H1 (cell line): ENCODE results near the gene ABCA13. TPM values are rescaled to one million over a fixed set of nuclear protein-coding genes. Genes with fewer than 3 reads are reported as not detected.

ENCODE experiments used
- CTCF ChIA-PET: fragments of 300-600 bp; sonication (Branson Sonifier 250); formaldehyde crosslinking; loops from one replicate; lab custom pipeline; 2021; ENCODE audit not compliant: partially characterized antibody; lab: Charles Lee
- POLR2A ChIA-PET: fragments of 300-600 bp; sonication (Branson Sonifier 250); formaldehyde crosslinking; loops from one replicate; lab custom pipeline; 2021; ENCODE audit warnings: inconsistent platforms; ENCODE audit not compliant: partially characterized antibody; lab: Charles Lee
- DNase-seq, 2 experiments: peaks; one replicate each; pipeline versions ENCODE4 v3.0.0 to v3.0.0-alpha.2; 2010 to 2022; ENCODE audit warnings: low spot score in 2 of 2, low read depth in 1 of 2, mixed read lengths in 1 of 2
- FAIRE-seq: peaks from 2 replicates; lab custom pipeline; 2011; peaks lifted over from hg19 to GRCh38; lab: Jason Lieb, UNC
- H2AFZ ChIP-seq: 2 replicates; pipeline ENCODE4 v1.8.1; 2012; ENCODE audit warnings: low read length, inconsistent platforms
- H2AK5ac ChIP-seq: 2 replicates; pipeline ENCODE4 v1.6.1; 2013; ENCODE audit warnings: low read depth, low read length
- H2BK120ac ChIP-seq: replicated peaks from 2 replicates; pipeline ENCODE3; 2013; ENCODE audit warnings: low read depth, low read length, inconsistent platforms
- H2BK12ac ChIP-seq: 2 replicates; pipeline ENCODE4 v1.6.1; 2013; ENCODE audit warnings: low read depth, low read length
- H2BK15ac ChIP-seq: 2 replicates; pipeline ENCODE4 v1.6.1; 2013; ENCODE audit warnings: low read length
- H2BK20ac ChIP-seq: 2 replicates; pipeline ENCODE4 v1.6.1; 2013; ENCODE audit warnings: low read length
- H2BK5ac ChIP-seq: 2 replicates; pipeline ENCODE4 v1.6.1; 2013; ENCODE audit warnings: low read depth, low read length
- H3K14ac ChIP-seq: 2 replicates; pipeline ENCODE4 v1.6.1; 2013; ENCODE audit warnings: inconsistent platforms; ENCODE audit not compliant: insufficient read length
- H3K18ac ChIP-seq: 2 replicates; pipeline ENCODE4 v1.6.1; 2013; ENCODE audit warnings: low read length; ENCODE audit errors: extremely low read depth
- H3K23ac ChIP-seq: 2 replicates; pipeline ENCODE4 v1.6.1; 2013; ENCODE audit warnings: inconsistent platforms; ENCODE audit not compliant: insufficient read length
- H3K23me2 ChIP-seq: 2 replicates; pipeline ENCODE4 v1.6.1; 2013; ENCODE audit warnings: low read depth, low read length
- H3K27ac ChIP-seq: 2 replicates; pipeline ENCODE4 v1.6.1; 2011; ENCODE audit warnings: low read depth, low read length, inconsistent platforms
- H3K27me3 ChIP-seq, 4 experiments: replicated peaks in 1 of 4; 1 replicate in 1 of 4; 2 replicates in 3 of 4; pipeline versions ENCODE4 v1.6.1 to v1.8.1; 2011 to 2013; ENCODE audit warnings: low read length in 3 of 4, mild to moderate bottlenecking in 3 of 4, inconsistent platforms in 2 of 4, mixed read lengths in 2 of 4, moderate library complexity in 1 of 4; ENCODE audit not compliant: control insufficient read depth in 3 of 4, insufficient read depth in 3 of 4; ENCODE audit errors: extremely low read depth in 1 of 4
- H3K36me3 ChIP-seq, 4 experiments: 2 replicates each; pipeline versions ENCODE4 v1.6.1 to v1.8.1; 2011 to 2013; ENCODE audit warnings: mild to moderate bottlenecking in 4 of 4, low read length in 3 of 4, moderate library complexity in 2 of 4, control low read depth in 1 of 4, inconsistent platforms in 1 of 4; ENCODE audit not compliant: insufficient read depth in 4 of 4, control insufficient read depth in 2 of 4
- H3K4ac ChIP-seq: replicated peaks from 2 replicates; pipeline ENCODE3; 2013; ENCODE audit warnings: low read length, low read depth, mixed read lengths, inconsistent platforms; ENCODE audit not compliant: insufficient read length
- H3K4me1 ChIP-seq, 4 experiments: replicated peaks in 1 of 4; 1 replicate in 1 of 4; 2 replicates in 3 of 4; pipeline versions ENCODE4 v1.6.1 to v1.8.1; 2011 to 2013; ENCODE audit warnings: low read length in 3 of 4, inconsistent platforms in 2 of 4, mixed read lengths in 1 of 4; ENCODE audit not compliant: insufficient read depth in 4 of 4, control insufficient read depth in 3 of 4
- H3K4me2 ChIP-seq, 2 experiments: 2 replicates each; pipeline versions ENCODE4 v1.6.1 to v1.8.1; 2011 to 2013; ENCODE audit warnings: low read depth in 2 of 2, low read length in 2 of 2, control low read depth in 1 of 2, inconsistent platforms in 1 of 2, mild to moderate bottlenecking in 1 of 2; ENCODE audit not compliant: insufficient read depth in 1 of 2
- H3K4me3 ChIP-seq, 4 experiments: fragments of 200-600, 300-600 bp in 1 of 4; sonication (generic), shearing (Covaris generic), sonication (Bioruptor Twin) in 1 of 4; 2 replicates each; pipeline versions ENCODE4 v1.5.1 to v1.8.1; 2011 to 2016; ENCODE audit warnings: low read length in 4 of 4, low read depth in 3 of 4, control low read depth in 2 of 4, inconsistent platforms in 2 of 4, mild to moderate bottlenecking in 2 of 4, mixed read lengths in 1 of 4, moderate library complexity in 1 of 4; ENCODE audit not compliant: insufficient read depth in 2 of 4; ENCODE audit errors: extremely low read depth in 1 of 4
- H3K56ac ChIP-seq: replicated peaks from 2 replicates; pipeline ENCODE3; 2013; ENCODE audit warnings: low read depth, mild to moderate bottlenecking, mixed read lengths, low read length, inconsistent platforms; ENCODE audit not compliant: insufficient read length
- H3K79me1 ChIP-seq: 2 replicates; pipeline ENCODE4 v1.6.1; 2013; ENCODE audit warnings: low read depth, low read length, control low read depth
- H3K79me2 ChIP-seq, 2 experiments: 2 replicates each; pipeline versions ENCODE4 v1.6.1 to v1.8.1; 2012 to 2013; ENCODE audit warnings: low read length in 2 of 2, mild to moderate bottlenecking in 2 of 2, inconsistent platforms in 1 of 2; ENCODE audit not compliant: insufficient read depth in 2 of 2, control insufficient read depth in 1 of 2
- H3K9ac ChIP-seq, 4 experiments: replicated peaks in 1 of 4; 1 replicate in 1 of 4; 2 replicates in 3 of 4; pipeline versions ENCODE4 v1.6.1 to v1.8.1; 2011 to 2013; ENCODE audit warnings: low read depth in 3 of 4, low read length in 3 of 4, control low read depth in 2 of 4, mild to moderate bottlenecking in 2 of 4, moderate library complexity in 2 of 4, inconsistent platforms in 1 of 4; ENCODE audit errors: extremely low read depth in 1 of 4
- H3K9me3 ChIP-seq, 2 experiments: 2 replicates each; pipeline versions ENCODE4 v1.6.1 to v1.8.1; 2012 to 2013; ENCODE audit warnings: mild to moderate bottlenecking in 2 of 2, moderate library complexity in 2 of 2, control low read depth in 1 of 2, inconsistent platforms in 1 of 2, low read depth in 1 of 2, low read length in 1 of 2, mixed read lengths in 1 of 2; ENCODE audit not compliant: insufficient read depth in 2 of 2
- H4K20me1 ChIP-seq, 2 experiments: replicated peaks in 1 of 2; 2 replicates each; pipeline versions ENCODE3 to v1.8.1; 2011 to 2013; ENCODE audit warnings: inconsistent platforms in 2 of 2, low read length in 2 of 2, mild to moderate bottlenecking in 1 of 2; ENCODE audit not compliant: insufficient read depth in 2 of 2, control insufficient read depth in 1 of 2
- H4K5ac ChIP-seq: 2 replicates; pipeline ENCODE4 v1.6.1; 2013; ENCODE audit warnings: low read length, low read depth, mixed read lengths, inconsistent platforms; ENCODE audit not compliant: insufficient read length
- H4K8ac ChIP-seq: 2 replicates; pipeline ENCODE4 v1.8.0; 2013; ENCODE audit warnings: mild to moderate bottlenecking, moderate library complexity, low read length, inconsistent platforms; ENCODE audit not compliant: insufficient read depth; ENCODE audit errors: extremely low read depth
- H4K91ac ChIP-seq: replicated peaks from 2 replicates; pipeline ENCODE3; 2013; ENCODE audit warnings: low read length, mixed read lengths, inconsistent platforms; ENCODE audit not compliant: insufficient read length
- BRCA1 ChIP-seq: IDR thresholded peaks from 2 replicates; pipeline ENCODE4 v1.6.1; 2012; ENCODE audit warnings: low read depth, low read length, improper control_type of control experiment
- CBX8 ChIP-seq: fragments of 300-800, 300-1000 bp; sonication (generic); IDR thresholded peaks from 2 replicates; pipeline ENCODE4 v1.7.1; 2016; ENCODE audit warnings: low read depth, low read length, borderline replicate concordance
- CREB1 ChIP-seq: IDR thresholded peaks from 2 replicates; pipeline ENCODE4 v1.6.1; 2012; ENCODE audit warnings: inconsistent platforms
- EP300 ChIP-seq, 2 experiments: IDR thresholded peaks; 1 replicate in 1 of 2; 2 replicates in 1 of 2; pipeline ENCODE4 v1.6.1; 2011 to 2012; ENCODE audit warnings: low read depth in 2 of 2, low read length in 2 of 2, mild to moderate bottlenecking in 2 of 2, borderline replicate concordance in 1 of 2, inconsistent platforms in 1 of 2, moderate library complexity in 1 of 2
- FOSL1 ChIP-seq: IDR thresholded peaks from 2 replicates; pipeline ENCODE4 v1.6.1; 2011; ENCODE audit warnings: mild to moderate bottlenecking, low read depth, low read length, moderate library complexity; ENCODE audit not compliant: insufficient read depth
- GABPA ChIP-seq: IDR thresholded peaks from 2 replicates; pipeline ENCODE4 v1.6.1; 2011; ENCODE audit warnings: mild to moderate bottlenecking, low read length, moderate library complexity, borderline replicate concordance; ENCODE audit not compliant: insufficient read depth
- NRF1 ChIP-seq: IDR thresholded peaks from 2 replicates; pipeline ENCODE4 v1.6.1; 2011; ENCODE audit warnings: mild to moderate bottlenecking, low read depth, low read length, improper control_type of control experiment
- PHF8 ChIP-seq: fragments of 200-600 bp; sonication (generic); conservative IDR thresholded peaks from 2 replicates; pipeline ENCODE4 v1.7.1; 2012; ENCODE audit warnings: low read depth, mild to moderate bottlenecking, inconsistent platforms, low read length, moderate library complexity
- RFX5 ChIP-seq: IDR thresholded peaks from 2 replicates; pipeline ENCODE4 v1.6.1; 2011; ENCODE audit warnings: low read depth, low read length, improper control_type of control experiment, borderline replicate concordance
- RXRA ChIP-seq: IDR thresholded peaks from 2 replicates; pipeline ENCODE4 v1.6.1; 2011; ENCODE audit warnings: low read depth, mild to moderate bottlenecking, low read length, moderate library complexity; ENCODE audit not compliant: insufficient read depth
- SIRT6 ChIP-seq: IDR thresholded peaks from one replicate; pipeline ENCODE4 v1.7.1; 2012; ENCODE audit warnings: low read length, inconsistent platforms
- SP2 ChIP-seq: IDR thresholded peaks from 2 replicates; pipeline ENCODE4 v1.6.1; 2012; ENCODE audit warnings: mild to moderate bottlenecking, low read length, inconsistent platforms
- SUZ12 ChIP-seq: fragments of 200-600 bp; sonication (generic); IDR thresholded peaks from 2 replicates; pipeline ENCODE4 v1.6.1; 2012; ENCODE audit warnings: mild to moderate bottlenecking, inconsistent platforms, low read length, moderate library complexity, mixed read lengths
- ZNF274 ChIP-seq: IDR thresholded peaks from 2 replicates; pipeline ENCODE4 v1.7.0; 2012; ENCODE audit warnings: low read length, borderline replicate concordance; ENCODE audit errors: extremely low read depth
- WGBS, 2 experiments: shearing (Covaris generic) in 1 of 2; methylation state at CpG; one replicate each; pipeline versions ENCODE4 v1.1.6 to v1.1.7; 2013 to 2015; ENCODE audit warnings: low lambda C conversion rate in 2 of 2, mixed read lengths in 2 of 2, inconsistent platforms in 1 of 2, low coverage in 1 of 2, missing lambda C conversion rate in 1 of 2; ENCODE audit not compliant: insufficient replicate concordance in 2 of 2, insufficient coverage in 1 of 2, insufficient read length in 1 of 2; ENCODE audit errors: extremely low coverage in 1 of 2, missing lambda C conversion rate in 1 of 2; 5-methylcytosine and 5-hydroxymethylcytosine counted together
- polyA plus RNA-seq, 7 experiments: library from polyadenylated mRNA; depleted of rRNA in 3 of 7; stranded (reverse) in 5 of 7; unstranded in 2 of 7; fragments of >200 nt in 5 of 7; fragments of 200-250 nt in 2 of 7; gene quantifications; 1 replicate in 5 of 7; 2 replicates in 1 of 7; 4 replicates in 1 of 7; pipeline versions ENCODE4 v1.2.1 to v1.2.3, GENCODE V29; 2011 to 2013; ENCODE audit warnings: missing spikeins in 2 of 7, mixed read lengths in 2 of 7
- total RNA-seq: library from RNA; stranded (reverse); fragmentation: NEBNext Ultra II Directional; extraction: Animal tissue kit (Norgen Biotek cat#: 25700); gene quantifications from 2 replicates; pipeline ENCODE4 v1.2.1, GENCODE V29; 2021

The ABCA13 gene
- total and polyA plus RNA-seq, 2 of the 8 experiments (the other 6 are each of a cell fraction or from before 2014, with no cell fraction given): 0.07 to 0.09 TPM

DNA sequence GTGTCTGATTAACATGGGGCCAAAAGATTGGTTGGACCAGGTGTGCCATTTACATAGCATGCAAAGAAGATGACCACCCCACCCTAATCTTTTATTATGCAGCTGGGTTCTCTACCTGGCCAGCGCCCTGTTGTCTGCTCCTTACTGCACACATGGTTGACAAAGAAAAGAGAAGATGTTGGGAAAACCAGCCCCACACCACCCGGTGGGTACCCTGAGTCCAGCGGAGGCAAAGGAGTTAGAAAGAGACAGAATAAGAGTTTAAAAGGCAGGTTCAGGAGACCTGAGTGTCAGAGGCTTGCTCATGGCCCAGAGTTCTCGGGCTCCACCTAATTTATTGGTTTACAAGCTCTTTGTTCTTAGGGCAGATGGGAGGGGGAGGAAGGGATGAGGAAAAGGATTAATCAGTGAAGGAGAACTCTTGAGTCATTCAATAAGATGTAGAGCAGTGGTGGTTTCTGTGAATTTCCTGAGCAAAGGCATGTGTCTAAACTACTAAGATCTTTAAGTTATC, 24.1 kb upstream of the ABCA13 start:
- H3K4me1 ChIP-seq: peaks cover 0 to 4% (median 0%) of the 10 kb centered on the region in 4 experiments; a peak in 1 of 7 replicates
- H3K14ac ChIP-seq: no peak overlapping the region
- no peak overlapping the region for H3K9ac ChIP-seq
- 0 out of 2 replicates have a peak, but pooled peaks cover 2% of the 10 kb centered on the region for H3K23me2 ChIP-seq
- H3K79me1 ChIP-seq: no peaks in the 10 kb centered on the region
- no peak overlapping the region for H4K8ac ChIP-seq
- H3K4me3 ChIP-seq: no peak overlapping the region
- H3K4me2 ChIP-seq: no peak overlapping the region
- H2BK15ac ChIP-seq: no peak overlapping the region
- H3K18ac ChIP-seq: no peak overlapping the region
- no peak overlapping the region for H2AK5ac ChIP-seq
- 90% methylated on average over 4 of the region's 4 CpGs; no CpG with 5 or more reads in 1 of the 2 experiments for WGBS, 2 experiments
- H3K9me3 ChIP-seq: peaks cover 3 to 6% of the 10 kb centered on the region in 2 experiments; a peak in 1 of 4 replicates
- no peak overlapping the region for H2AFZ ChIP-seq
- no peak overlapping the region for H2BK120ac ChIP-seq
- H3K56ac ChIP-seq: no peak overlapping the region
- no peaks in the 10 kb centered on the region for H4K20me1 ChIP-seq
- no peak for DNase-seq
- no peak overlapping the region for H3K4ac ChIP-seq
- peak overlapping the region; percentile 44; the same call in 1 of the 2 replicates for H2BK5ac ChIP-seq
- H2BK20ac ChIP-seq: no peak overlapping the region
- no peak overlapping the region for H4K5ac ChIP-seq
- ChIA-PET POLR2A (interaction anchor here (1.2 kb wide), 1 partner anchor 178 kb away, joined by 5 read pairs; no protein-coding TSS in a partner anchor), CTCF (interaction anchor here (0.6 to 0.7 kb wide), 2 partner anchors 10 to 15 kb away, joined by 3 read pairs; no protein-coding TSS in a partner anchor)
- no peaks in the 10 kb centered on the region for H3K27me3 ChIP-seq
- H2BK12ac ChIP-seq: no peak overlapping the region
- no peaks in the 10 kb centered on the region for H3K79me2 ChIP-seq
- no peaks in the 10 kb centered on the region for H3K36me3 ChIP-seq
- no peak overlapping the region for H3K27ac ChIP-seq
- FAIRE-seq: no peak
- H4K91ac ChIP-seq: no peak overlapping the region
- no peak overlapping the region for H3K23ac ChIP-seq
- no peak for TF ChIP-seq EP300 (IDR thresholded peaks at IDR 0.05; ENCODE audit: borderline replicate concordance in 1 of 2, low read depth in 2 of 2, low read length in 2 of 2)
- no peak for TF ChIP-seq ZNF274
- no peak for TF ChIP-seq SP2
- no peak for TF ChIP-seq SUZ12
- no peak for TF ChIP-seq SIRT6
- no peak for TF ChIP-seq GABPA
- TF ChIP-seq NRF1: no peak
- no peak for TF ChIP-seq CREB1
- no peak for TF ChIP-seq CBX8
- no peak for TF ChIP-seq RXRA
- no peak for TF ChIP-seq BRCA1
- TF ChIP-seq PHF8: no peak
- no peak for TF ChIP-seq FOSL1
- TF ChIP-seq RFX5: no peak
